Left ventricle myocardium inferior (tissue), 1 donor: ENCODE measurements around the gene ETV1. TPM values are rescaled to one million over a fixed set of nuclear protein-coding genes. Genes with fewer than 3 reads are reported as not detected.
A peak's percentile ranks its signal among the peaks of the same experiment; 100 is the strongest.

Experiments
- DNase-seq: peaks from one replicate; pipeline ENCODE4 v3.0.0-alpha.2; 2020
- H3K27ac ChIP-seq: fragments of 200-600 bp; replicated peaks from 2 replicates; pipeline ENCODE4 v1.8.0; 2021
- H3K27me3 ChIP-seq: fragments of 200-600 bp; 2 replicates; pipeline ENCODE4 v1.8.0; 2021; ENCODE audit warnings: low read depth
- H3K36me3 ChIP-seq: fragments of 200-600 bp; 2 replicates; pipeline ENCODE4 v1.8.0; 2021
- H3K4me1 ChIP-seq: fragments of 200-600 bp; 2 replicates; pipeline ENCODE4 v1.8.0; 2021
- H3K4me3 ChIP-seq: fragments of 200-600 bp; 2 replicates; pipeline ENCODE4 v1.8.0; 2021; ENCODE audit warnings: mild to moderate bottlenecking, moderate library complexity
- H3K9me3 ChIP-seq: fragments of 200-600 bp; replicated peaks from 2 replicates; pipeline ENCODE4 v1.8.0; 2021
- CTCF ChIP-seq: fragments of 200-600 bp; IDR thresholded peaks from 2 replicates; pipeline ENCODE4 v1.8.0; 2021; ENCODE audit warnings: antibody characterized with exemption, mild to moderate bottlenecking, borderline replicate concordance
- intact Hi-C: fragments of 100-400 bp; cut with micrococcal nuclease; formaldehyde crosslinking; loops from one replicate; pipeline ENCODE4 v1.11.0; 2022
- total RNA-seq: library from RNA; stranded (reverse); fragmentation: NEBNext Ultra II Directional; extraction: Animal tissue kit (Norgen Biotek cat#: 25700); gene quantifications from one replicate; pipeline ENCODE4 v1.2.1, GENCODE V29; 2021
- donor health status: DM: no; HTN: yes; CAD: no; lungs with severe emphysema.

ETV1 gene
- total RNA-seq, 1 donor from 2014 or later = 59.7 TPM

- TF ChIP-seq CTCF = no peak
- Histone ChIP-seq H3K27me3 (no peaks in the 10 kb centered on the region), H3K36me3 (no peaks in the 10 kb centered on the region), H3K4me1 (no peaks in the 10 kb centered on the region), H3K9me3 (no peaks in the 10 kb centered on the region), H3K27ac (no peak overlapping the region), H3K4me3 (peak overlapping the region; percentile 32)
- no peak for DNase-seq
- intact Hi-C loops = no loop called here
These were observed 114.7 kb downstream of the ETV1 start for GRCh38 chr7:13874783-13875182.

- H3K27me3 ChIP-seq = no peaks in the 10 kb centered on the region
- intact Hi-C loops = no loop called here
These were observed 116.8 kb downstream of the ETV1 start for GRCh38 chr7:13872709-13873108.

GRCh38 chr7:13871008-13871407, 118.5 kb downstream of the ETV1 start:
- intact Hi-C loops = no loop called here
- no peaks in the 10 kb centered on the region for H3K9me3 ChIP-seq
- H3K27me3 ChIP-seq = no peaks in the 10 kb centered on the region
- no peak overlapping the region for H3K4me3 ChIP-seq
- H3K27ac ChIP-seq = no peak overlapping the region
- no peak for TF ChIP-seq CTCF
- DNase-seq = no peak
- no peaks in the 10 kb centered on the region for H3K4me1 ChIP-seq
- H3K36me3 ChIP-seq = no peaks in the 10 kb centered on the region

More at GRCh38 chr7:13872709-13873108, 116.8 kb downstream of the ETV1 start:
- Histone ChIP-seq H3K4me3 (no peak overlapping the region), H3K36me3 (no peaks in the 10 kb centered on the region), H3K4me1 (no peaks in the 10 kb centered on the region), H3K27ac (no peak overlapping the region), H3K9me3 (no peaks in the 10 kb centered on the region)
- no peak for DNase-seq
- TF ChIP-seq CTCF = no peak

- no peaks in the 10 kb centered on the region for H3K9me3 ChIP-seq
- no peak overlapping the region for H3K27ac ChIP-seq
- intact Hi-C loops = no loop called here
- H3K4me3 ChIP-seq = no peak overlapping the region
- H3K27me3 ChIP-seq = no peaks in the 10 kb centered on the region
- no peaks in the 10 kb centered on the region for H3K4me1 ChIP-seq
- no peak for DNase-seq
- no peaks in the 10 kb centered on the region for H3K36me3 ChIP-seq
- TF ChIP-seq CTCF = no peak
These were observed 128.7 kb downstream of the ETV1 start for GRCh38 chr7:13860734-13861133.

- no peak overlapping the region for H3K27ac ChIP-seq
- H3K4me1 ChIP-seq = no peaks in the 10 kb centered on the region
- intact Hi-C loops = no loop called here
- no peaks in the 10 kb centered on the region for H3K27me3 ChIP-seq
- no peak for DNase-seq
- H3K4me3 ChIP-seq = no peak overlapping the region
- no peak for TF ChIP-seq CTCF
- no peaks in the 10 kb centered on the region for H3K9me3 ChIP-seq
- no peaks in the 10 kb centered on the region for H3K36me3 ChIP-seq
These were observed 133.5 kb downstream of the ETV1 start for GRCh38 chr7:13856012-13856411.
